Subcutaneous abdominal adipose tissue (tissue), 5 donors: ENCODE results near the gene CCT7.

Experiments used
- H3K27ac ChIP-seq: one replicate; pipeline ENCODE4 v1.7.0; 2013; ENCODE audit warnings: low read depth, mild to moderate bottlenecking, inconsistent platforms, low read length, moderate library complexity
- H3K27me3 ChIP-seq, 5 donors: one replicate each; pipeline ENCODE4 v1.7.0; 2013; ENCODE audit warnings: low read length in 5 of 5, inconsistent platforms in 1 of 5; ENCODE audit not compliant: control insufficient read depth in 5 of 5, insufficient read depth in 4 of 5
- H3K36me3 ChIP-seq, 5 donors: one replicate each; pipeline ENCODE4 v1.7.0; 2013; ENCODE audit warnings: low read length in 5 of 5; ENCODE audit not compliant: control insufficient read depth in 5 of 5, insufficient read depth in 5 of 5
- H3K4me1 ChIP-seq, 5 donors: one replicate each; pipeline ENCODE4 v1.7.0; 2013; ENCODE audit warnings: low read length in 5 of 5, mild to moderate bottlenecking in 3 of 5, moderate library complexity in 1 of 5; ENCODE audit not compliant: control insufficient read depth in 5 of 5, insufficient read depth in 5 of 5
- H3K4me3 ChIP-seq, 5 donors: one replicate each; pipeline ENCODE4 v1.7.0; 2013; ENCODE audit warnings: low read length in 5 of 5, low read depth in 1 of 5
- H3K9ac ChIP-seq, 5 donors: one replicate each; pipeline ENCODE4 v1.7.0; 2013; ENCODE audit warnings: low read length in 5 of 5, mild to moderate bottlenecking in 4 of 5, moderate library complexity in 3 of 5
- H3K9me3 ChIP-seq, 5 donors: one replicate each; pipeline ENCODE4 v1.7.0; 2013; ENCODE audit warnings: low read length in 5 of 5; ENCODE audit not compliant: control insufficient read depth in 5 of 5
- donor health status: healthy.
- donor health status: healthy.
- donor health status: healthy.
- donor health status: healthy.
- donor health status: healthy.

Gene CCT7

GRCh38 chr2:73223821-73224220 lies 10.3 kb upstream of the CCT7 start:
- no peaks in the 10 kb centered on the region for H3K9me3 ChIP-seq
- no peaks in the 10 kb centered on the region for H3K27me3 ChIP-seq
- H3K4me1 ChIP-seq = peaks cover 0 to 9% (median 4%) of the 10 kb centered on the region in 5 donors
- peaks cover 0 to 98% (median 89%) of the 10 kb centered on the region in 5 donors for H3K36me3 ChIP-seq
- H3K9ac ChIP-seq = no peak overlapping the region
- no peak overlapping the region for H3K4me3 ChIP-seq
- no peak overlapping the region for H3K27ac ChIP-seq

GRCh38 chr2:73225513-73226360 lies 8.4 kb upstream of the CCT7 start:
- peaks cover 0 to 95% (median 87%) of the 10 kb centered on the region in 5 donors for H3K36me3 ChIP-seq
- no peaks in the 10 kb centered on the region for H3K9me3 ChIP-seq

GRCh38 chr2:73227086-73227485 lies 7.0 kb upstream of the CCT7 start:
- Histone ChIP-seq H3K27ac (no peak overlapping the region), H3K36me3 (peaks cover 0 to 81% (median 75%) of the 10 kb centered on the region in 5 donors), H3K4me1 (peaks cover 0 to 9% (median 4%) of the 10 kb centered on the region in 5 donors), H3K27me3 (no peaks in the 10 kb centered on the region), H3K9me3 (no peaks in the 10 kb centered on the region), H3K4me3 (no peak overlapping the region), H3K9ac (no peak overlapping the region)

More at GRCh38 chr2:73225513-73226360, 8.4 kb upstream of the CCT7 start:
- Histone ChIP-seq H3K4me1 (peaks cover 0 to 9% (median 4%) of the 10 kb centered on the region in 5 donors), H3K27ac (no peak overlapping the region), H3K4me3 (no peak overlapping the region), H3K9ac (no peak overlapping the region), H3K27me3 (no peaks in the 10 kb centered on the region)

- Histone ChIP-seq H3K27me3 (no peaks in the 10 kb centered on the region), H3K9me3 (no peaks in the 10 kb centered on the region), H3K4me3 (no peak overlapping the region), H3K27ac (no peak overlapping the region), H3K4me1 (peaks cover 5 to 21% (median 15%) of the 10 kb centered on the region in 5 donors), H3K9ac (no peak overlapping the region), H3K36me3 (peaks cover 0 to 66% (median 59%) of the 10 kb centered on the region in 5 donors)
These were observed 5.5 kb upstream of the CCT7 start for GRCh38 chr2:73228631-73229030.

- no peaks in the 10 kb centered on the region for H3K27me3 ChIP-seq
- peak overlapping the region; percentile 58 to 97 (median 65) for H3K9ac ChIP-seq
- peak overlapping the region; percentile 73 to 97 (median 97) for H3K4me3 ChIP-seq
- no peaks in the 10 kb centered on the region for H3K9me3 ChIP-seq
- peak overlapping the region; percentile 46 for H3K27ac ChIP-seq
- peaks cover 0 to 29% (median 26%) of the 10 kb centered on the region in 5 donors for H3K36me3 ChIP-seq
- peaks cover 13 to 41% (median 34%) of the 10 kb centered on the region in 5 donors for H3K4me1 ChIP-seq
These were observed 1.5 kb upstream of the CCT7 start for GRCh38 chr2:73232403-73233153.

GRCh38 chr2:73233154-73233931 lies 765 bp upstream of the CCT7 start, which contains the start of gene PRADC1:
PRADC1 (minus strand) TSS chr2:73233239; CDS start chr2:73233160, 79 bp downstream.
- Histone ChIP-seq H3K27ac (peak within 1 kb of the TSS; percentile 94), H3K9me3 (no peaks in the 10 kb centered on the region), H3K27me3 (no peaks in the 10 kb centered on the region), H3K9ac (peak within 1 kb of the TSS; percentile 82 to 98 (median 91)), H3K36me3 (peaks cover 0 to 22% (median 18%) of the 10 kb centered on the region in 5 donors), H3K4me1 (peaks cover 13 to 43% (median 34%) of the 10 kb centered on the region in 5 donors), H3K4me3 (peak within 1 kb of the TSS; percentile 73 to 99 (median 97))

GRCh38 chr2:73235315-73236028 lies 1.4 kb downstream of the CCT7 start:
- Histone ChIP-seq H3K4me1 (peaks cover 13 to 55% (median 44%) of the 10 kb centered on the region in 5 donors), H3K36me3 (peaks cover 3 to 21% (median 14%) of the 10 kb centered on the region in 5 donors), H3K27ac (peak overlapping the region; percentile 94), H3K9me3 (no peaks in the 10 kb centered on the region), H3K4me3 (peak overlapping the region; percentile 73 to 99 (median 97)), H3K27me3 (no peaks in the 10 kb centered on the region), H3K9ac (peak overlapping the region; percentile 64 to 98 (median 88))

GRCh38 chr2:73237168-73237567 lies 3.1 kb downstream of the CCT7 start:
- Histone ChIP-seq H3K27me3 (no peaks in the 10 kb centered on the region), H3K9me3 (no peaks in the 10 kb centered on the region), H3K27ac (no peak overlapping the region)

GRCh38 chr2:73238149-73238548 lies 4.0 kb downstream of the CCT7 start:
- peak overlapping the region in 3 of 5 donors; percentile 9 to 51 (median 26) for H3K9ac ChIP-seq
- H3K27ac ChIP-seq = no peak overlapping the region
- peaks cover 11 to 37% (median 25%) of the 10 kb centered on the region in 5 donors for H3K36me3 ChIP-seq
- no peaks in the 10 kb centered on the region for H3K9me3 ChIP-seq
- no peaks in the 10 kb centered on the region for H3K27me3 ChIP-seq
- H3K4me3 ChIP-seq = no peak overlapping the region
- H3K4me1 ChIP-seq = peaks cover 9 to 48% (median 37%) of the 10 kb centered on the region in 5 donors

More at GRCh38 chr2:73237168-73237567, 3.1 kb downstream of the CCT7 start:
- H3K36me3 ChIP-seq = peaks cover 9 to 28% (median 17%) of the 10 kb centered on the region in 5 donors
- peak overlapping the region in 1 of 5 donors; percentile 60 for H3K9ac ChIP-seq
- H3K4me1 ChIP-seq = peaks cover 13 to 54% (median 44%) of the 10 kb centered on the region in 5 donors
- H3K4me3 ChIP-seq = no peak overlapping the region
